Natural killer cell treated with Interleukin-12 subunit alpha and Interleukin-12 subunit beta and Interleukin-15 and Interleukin-18, amount 100 ng/mL, for 72 hours (primary cell): ENCODE measurements around the gene PODXL2. TPM values are rescaled to one million over a fixed set of nuclear protein-coding genes. Genes with fewer than 3 reads are reported as not detected.
A peak's percentile ranks its signal among the peaks of the same experiment; 100 is the strongest.

Source experiments
- ATAC-seq, 2 donors: fragments of 150-1000 bp; cut with Tn5 transposase in 1 of 2; sonication (Bioruptor Pico), chemical (Tn5 transposase) in 1 of 2; 2 replicates each; pipeline ENCODE4 v1.10.0; 2021
- DNase-seq: peaks from one replicate; pipeline ENCODE4 v3.0.0; 2022; ENCODE audit warnings: low spot score
- H3K27ac Mint-ChIP-seq, 2 donors: 1 replicate in 1 of 2; 2 replicates in 1 of 2; pipeline ENCODE4 v1.8.0; 2022; ENCODE audit warnings: mixed read lengths in 2 of 2, mild to moderate bottlenecking in 1 of 2, moderate library complexity in 1 of 2
- H3K27me3 Mint-ChIP-seq, 2 donors: 1 replicate in 1 of 2; 2 replicates in 1 of 2; pipeline ENCODE4 v1.8.0; 2022; ENCODE audit warnings: mixed read lengths in 2 of 2
- H3K36me3 Mint-ChIP-seq: one replicate; pipeline ENCODE4 v1.8.0; 2022; ENCODE audit warnings: mixed read lengths
- H3K4me1 Mint-ChIP-seq, 2 donors: 1 replicate in 1 of 2; 2 replicates in 1 of 2; pipeline ENCODE4 v1.8.0; 2022; ENCODE audit warnings: low read depth in 2 of 2, mixed read lengths in 2 of 2, mild to moderate bottlenecking in 1 of 2
- H3K4me3 Mint-ChIP-seq: one replicate; pipeline ENCODE4 v1.8.0; 2022; ENCODE audit warnings: mixed read lengths
- H3K9me3 Mint-ChIP-seq: 2 replicates; pipeline ENCODE4 v1.8.0; 2022; ENCODE audit warnings: mixed read lengths
- total RNA-seq, 2 donors: library from RNA; stranded (reverse); gene quantifications; one replicate each; pipeline ENCODE4 v1.2.3, GENCODE V29; 2022

The PODXL2 gene
- total RNA-seq = 1 to 10 TPM; 3.1 to 3.4 TPM

- no peaks in the 10 kb centered on the region for H3K9me3 Mint-ChIP-seq
- H3K4me1 Mint-ChIP-seq = peaks cover 48 to 49% of the 10 kb centered on the region in 2 donors
- H3K27me3 Mint-ChIP-seq = peaks cover 24 to 37% of the 10 kb centered on the region in 2 donors
- peak within 1 kb of the TSS; percentile 49 to 61 for H3K27ac Mint-ChIP-seq
- H3K4me3 Mint-ChIP-seq = peak within 1 kb of the TSS; percentile 74
- peak; percentile 71 for DNase-seq
- peak; percentile 66 to 86 for ATAC-seq
- H3K36me3 Mint-ChIP-seq = no peaks in the 10 kb centered on the region
These were observed at the start of gene PODXL2 for GRCh38 chr3:127628788-127629466. Gene PODXL2, plus strand, starts transcription at chr3:127629185. Its CDS starts 35 bp downstream, at chr3:127629220.

GRCh38 chr3:127580327-127581060 lies 48.5 kb upstream of the PODXL2 start:
- Mint-ChIP-seq H3K27ac (no peak overlapping the region), H3K27me3 (no peaks in the 10 kb centered on the region), H3K36me3 (no peaks in the 10 kb centered on the region), H3K4me3 (no peak overlapping the region), H3K4me1 (peaks cover 25 to 30% of the 10 kb centered on the region in 2 donors), H3K9me3 (no peaks in the 10 kb centered on the region)
- no peak for DNase-seq
- ATAC-seq = no peak

GRCh38 chr3:127584734-127585133 lies 44.3 kb upstream of the PODXL2 start:
- H3K27ac Mint-ChIP-seq = peak overlapping the region in 1 of 2 donors; percentile 31

GRCh38 chr3:127585163-127585812 lies 43.7 kb upstream of the PODXL2 start:
- Mint-ChIP-seq H3K36me3 (no peaks in the 10 kb centered on the region), H3K4me3 (no peak overlapping the region), H3K9me3 (no peaks in the 10 kb centered on the region), H3K4me1 (peaks cover 31 to 33% of the 10 kb centered on the region in 2 donors), H3K27me3 (no peaks in the 10 kb centered on the region), H3K27ac (peak overlapping the region in 1 of 2 donors; percentile 31)
- DNase-seq = no peak
- ATAC-seq = no peak

More at GRCh38 chr3:127584734-127585133, 44.3 kb upstream of the PODXL2 start:
- Mint-ChIP-seq H3K4me1 (peaks cover 33 to 34% of the 10 kb centered on the region in 2 donors), H3K36me3 (no peaks in the 10 kb centered on the region), H3K9me3 (no peaks in the 10 kb centered on the region), H3K27me3 (no peaks in the 10 kb centered on the region), H3K4me3 (no peak overlapping the region)
- DNase-seq (no peak), ATAC-seq (no peak)

- H3K9me3 Mint-ChIP-seq = no peaks in the 10 kb centered on the region
- peaks cover 28 to 32% of the 10 kb centered on the region in 2 donors for H3K4me1 Mint-ChIP-seq
- DNase-seq (no peak), ATAC-seq (no peak)
- H3K4me3 Mint-ChIP-seq = no peak overlapping the region
- no peak overlapping the region for H3K27ac Mint-ChIP-seq
- no peaks in the 10 kb centered on the region for H3K27me3 Mint-ChIP-seq
- no peaks in the 10 kb centered on the region for H3K36me3 Mint-ChIP-seq
These were observed 43.1 kb upstream of the PODXL2 start for GRCh38 chr3:127585813-127586413.

GRCh38 chr3:127587876-127588275 lies 41.1 kb upstream of the PODXL2 start:
- no peaks in the 10 kb centered on the region for H3K36me3 Mint-ChIP-seq
- no peak overlapping the region for H3K27ac Mint-ChIP-seq
- H3K4me3 Mint-ChIP-seq = no peak overlapping the region
- no peaks in the 10 kb centered on the region for H3K9me3 Mint-ChIP-seq
- peaks cover 30 to 35% of the 10 kb centered on the region in 2 donors for H3K4me1 Mint-ChIP-seq
- ATAC-seq (no peak), DNase-seq (no peak)
- no peaks in the 10 kb centered on the region for H3K27me3 Mint-ChIP-seq

- no peak for DNase-seq
- Mint-ChIP-seq H3K9me3 (no peaks in the 10 kb centered on the region), H3K27me3 (no peaks in the 10 kb centered on the region), H3K4me3 (peak overlapping the region; percentile 93), H3K4me1 (peaks cover 30 to 35% of the 10 kb centered on the region in 2 donors), H3K36me3 (no peaks in the 10 kb centered on the region), H3K27ac (peak overlapping the region; percentile 35 to 41)
- no peak for ATAC-seq
These were observed 40.0 kb upstream of the PODXL2 start for GRCh38 chr3:127588806-127589577.

- Mint-ChIP-seq H3K4me3 (peak overlapping the region; percentile 93), H3K27me3 (no peaks in the 10 kb centered on the region), H3K4me1 (peaks cover 30 to 32% of the 10 kb centered on the region in 2 donors), H3K9me3 (no peaks in the 10 kb centered on the region), H3K27ac (peak overlapping the region; percentile 35 to 41), H3K36me3 (no peaks in the 10 kb centered on the region)
- DNase-seq (no peak), ATAC-seq (peak in 1 of 2 donors; percentile 11)
These were observed 39.2 kb upstream of the PODXL2 start for GRCh38 chr3:127589600-127590281.

GRCh38 chr3:127590282-127590592 lies 38.7 kb upstream of the PODXL2 start:
- H3K4me1 Mint-ChIP-seq = peaks cover 28% of the 10 kb centered on the region in 2 donors
- H3K27me3 Mint-ChIP-seq = no peaks in the 10 kb centered on the region
- H3K4me3 Mint-ChIP-seq = peak overlapping the region; percentile 84
- ATAC-seq (peak; percentile 57 to 64), DNase-seq (peak; percentile 78)
- H3K36me3 Mint-ChIP-seq = no peaks in the 10 kb centered on the region
- H3K27ac Mint-ChIP-seq = peak overlapping the region; percentile 91 to 92
- H3K9me3 Mint-ChIP-seq = no peaks in the 10 kb centered on the region

- Mint-ChIP-seq H3K36me3 (no peaks in the 10 kb centered on the region), H3K4me1 (peaks cover 24 to 25% of the 10 kb centered on the region in 2 donors), H3K27me3 (no peaks in the 10 kb centered on the region), H3K4me3 (peak within 1 kb of the TSS; percentile 93), H3K27ac (peak within 1 kb of the TSS; percentile 91 to 92), H3K9me3 (no peaks in the 10 kb centered on the region)
- DNase-seq = peak; percentile 86
- ATAC-seq = peak; percentile 90 to 93
These were observed 38.2 kb upstream of the PODXL2 start, which contains the start of gene TPRA1 for GRCh38 chr3:127590593-127591465. Gene TPRA1, minus strand, starts transcription at chr3:127590733. Its CDS starts 10,587 bp downstream, at chr3:127580146.

- H3K27ac Mint-ChIP-seq = no peak overlapping the region
- H3K9me3 Mint-ChIP-seq = no peaks in the 10 kb centered on the region
- no peak overlapping the region for H3K4me3 Mint-ChIP-seq
- no peak for ATAC-seq
- H3K4me1 Mint-ChIP-seq = peaks cover 28 to 32% of the 10 kb centered on the region in 2 donors
- no peaks in the 10 kb centered on the region for H3K27me3 Mint-ChIP-seq
- H3K36me3 Mint-ChIP-seq = no peaks in the 10 kb centered on the region
- DNase-seq = no peak
These were observed 35.8 kb upstream of the PODXL2 start for GRCh38 chr3:127593178-127593577.

- Mint-ChIP-seq H3K4me3 (no peak overlapping the region), H3K36me3 (peaks cover 6% of the 10 kb centered on the region), H3K9me3 (no peaks in the 10 kb centered on the region), H3K4me1 (peaks cover 28 to 31% of the 10 kb centered on the region in 2 donors), H3K27ac (no peak overlapping the region), H3K27me3 (no peaks in the 10 kb centered on the region)
- DNase-seq (no peak), ATAC-seq (no peak)
These were observed 33.7 kb upstream of the PODXL2 start for GRCh38 chr3:127595303-127595702.
